ENCODE results near the gene NR2C1. TPM values are rescaled to one million over a fixed set of nuclear protein-coding genes. Genes with fewer than 3 reads are reported as not detected.

NR2C1 gene
- total and polyA plus RNA-seq, 11 donors: 11.0 to 45.6 (median 34.5) TPM

GRCh38 chr12:95060951-95061350, 12.5 kb downstream of the NR2C1 start:
- TF ChIP-seq CTCF (IDR thresholded peaks at IDR 0.05) (no peak), POLR2A (IDR thresholded peaks at IDR 0.05) (no peak)
- ATAC-seq: no peak
- Histone ChIP-seq H3K4me1 (no peaks in the 10 kb centered on the region), H3K27ac (no peak overlapping the region), H3K9me3 (no peaks in the 10 kb centered on the region), H3K36me3 (peaks cover 2 to 100% (median 97%) of the 10 kb centered on the region in 9 donors), H3K27me3 (no peaks in the 10 kb centered on the region), H3K4me3 (no peak overlapping the region)
- intact Hi-C loops (cut with DNase I): no loop called here
- DNase-seq: no peak
- 81 to 93% (median 89%) methylated on average over 1 of the region's 1 CpG for WGBS, 4 donors

DNA sequence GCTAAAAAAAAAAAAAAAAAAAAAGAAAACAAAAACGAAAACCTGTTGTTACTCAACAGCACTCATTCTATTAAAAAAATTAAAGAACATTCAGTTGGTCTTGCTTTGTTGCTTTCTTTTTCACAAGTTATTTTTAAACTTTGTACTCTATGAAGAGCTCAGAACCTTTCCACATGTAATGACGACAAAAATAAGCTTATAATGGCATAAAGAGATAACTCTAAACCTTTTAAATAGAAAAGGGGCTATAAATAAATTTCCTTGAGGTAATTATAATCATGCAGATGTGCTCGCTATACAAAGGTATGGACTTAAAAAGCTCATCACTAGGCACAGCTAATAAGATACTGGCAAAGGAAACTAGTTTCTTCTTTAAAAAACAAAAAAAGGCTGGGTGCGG, 13.4 kb downstream of the NR2C1 start:
- WGBS, 4 donors: 62 to 68% (median 66%) methylated on average over 4 of the region's 4 CpGs
- intact Hi-C loops (cut with DNase I): no loop called here
- Histone ChIP-seq H3K4me1 (no peaks in the 10 kb centered on the region), H3K4me3 (no peak overlapping the region), H3K27me3 (no peaks in the 10 kb centered on the region), H3K36me3 (peaks cover 2 to 100% (median 96%) of the 10 kb centered on the region in 9 donors), H3K9me3 (no peaks in the 10 kb centered on the region), H3K27ac (peak overlapping the region in 7 of 12 donors; percentile 13 to 68 (median 28))
- ATAC-seq (peak; percentile 37 to 83 (median 63)), DNase-seq (no peak)
- TF ChIP-seq POLR2A (IDR thresholded peaks at IDR 0.05): no peak
- TF ChIP-seq CTCF (IDR thresholded peaks at IDR 0.05): no peak

GRCh38 chr12:95057424-95057823, 16.0 kb downstream of the NR2C1 start:
- no peak for ATAC-seq
- TF ChIP-seq CTCF (IDR thresholded peaks at IDR 0.05) (no peak), POLR2A (IDR thresholded peaks at IDR 0.05) (no peak)
- 97 to 98% (median 98%) methylated on average over 3 of the region's 3 CpGs for WGBS, 4 donors
- H3K27ac ChIP-seq: no peak overlapping the region
- H3K36me3 ChIP-seq: peaks cover under 1 to 100% (median 91%) of the 10 kb centered on the region in 9 donors
- intact Hi-C loops (cut with DNase I): no loop called here
- H3K27me3 ChIP-seq: no peaks in the 10 kb centered on the region
- H3K4me3 ChIP-seq: no peak overlapping the region
- H3K9me3 ChIP-seq: no peaks in the 10 kb centered on the region
- no peaks in the 10 kb centered on the region for H3K4me1 ChIP-seq
- DNase-seq: no peak

- no peak overlapping the region for H3K4me3 ChIP-seq
- 81 to 95% (median 87%) methylated on average over 2 of the region's 2 CpGs for WGBS, 4 donors
- no peaks in the 10 kb centered on the region for H3K27me3 ChIP-seq
- H3K36me3 ChIP-seq: peaks cover 0 to 100% (median 91%) of the 10 kb centered on the region in 9 donors
- ATAC-seq: no peak
- TF ChIP-seq CTCF (IDR thresholded peaks at IDR 0.05) (no peak), POLR2A (IDR thresholded peaks at IDR 0.05) (no peak)
- no peaks in the 10 kb centered on the region for H3K9me3 ChIP-seq
- no peak for DNase-seq
- intact Hi-C loops (cut with DNase I): no loop called here
- no peak overlapping the region for H3K27ac ChIP-seq
- H3K4me1 ChIP-seq: no peaks in the 10 kb centered on the region
Measured at GRCh38 chr12:95055057-95055456, 18.4 kb downstream of the NR2C1 start.
